AG08396 (cell line): ENCODE measurements around the gene CHRM4.

Source experiments
- DNase-seq: peaks from one replicate; pipeline ENCODE4 v3.0.0; 2012; ENCODE audit warnings: low spot score, mixed read lengths

The CHRM4 gene

GRCh38 chr11:46391578-46392420 lies at the start of gene CHRM4:
TSS of gene CHRM4 (minus strand) at chr11:46391776. CDS start at chr11:46386557, 5,219 bp downstream.
- DNase-seq: peak; percentile 86

- no peak for DNase-seq
Observed at GRCh38 chr11:46438211-46438610, 46.6 kb upstream of the CHRM4 start.

GRCh38 chr11:46437122-46437689 lies 45.6 kb upstream of the CHRM4 start:
- DNase-seq: no peak

GRCh38 chr11:46436113-46436512 lies 44.5 kb upstream of the CHRM4 start:
- DNase-seq: no peak

GRCh38 chr11:46435679-46436078 lies 44.1 kb upstream of the CHRM4 start:
- no peak for DNase-seq

GRCh38 chr11:46431211-46431610 lies 39.6 kb upstream of the CHRM4 start:
- no peak for DNase-seq

- DNase-seq: no peak
Observed at GRCh38 chr11:46429717-46430116, 38.1 kb upstream of the CHRM4 start.

- DNase-seq: no peak
Observed at GRCh38 chr11:46427364-46427763, 35.8 kb upstream of the CHRM4 start.

- no peak for DNase-seq
Observed at GRCh38 chr11:46426233-46426991, 34.8 kb upstream of the CHRM4 start.

GRCh38 chr11:46422588-46422987 lies 31.0 kb upstream of the CHRM4 start:
- DNase-seq: no peak

GRCh38 chr11:46421257-46421880 lies 29.8 kb upstream of the CHRM4 start:
- no peak for DNase-seq

- no peak for DNase-seq
Observed at GRCh38 chr11:46420513-46420912, 28.9 kb upstream of the CHRM4 start.

- no peak for DNase-seq
Observed at GRCh38 chr11:46418751-46419150, 27.2 kb upstream of the CHRM4 start.

GRCh38 chr11:46417711-46418110 lies 26.1 kb upstream of the CHRM4 start:
- DNase-seq: no peak

- no peak for DNase-seq
Observed at GRCh38 chr11:46414879-46415278, 23.3 kb upstream of the CHRM4 start.

- DNase-seq: no peak
Observed at GRCh38 chr11:46414466-46414796, 22.9 kb upstream of the CHRM4 start.

- no peak for DNase-seq
Observed at GRCh38 chr11:46413760-46414465, 22.3 kb upstream of the CHRM4 start.

- DNase-seq: no peak
Observed at GRCh38 chr11:46410021-46410420, 18.4 kb upstream of the CHRM4 start.

GRCh38 chr11:46408407-46408986 lies 16.9 kb upstream of the CHRM4 start:
- DNase-seq: no peak

- no peak for DNase-seq
Observed at GRCh38 chr11:46407635-46408034, 16.1 kb upstream of the CHRM4 start.

GRCh38 chr11:46404476-46405017 lies 13.0 kb upstream of the CHRM4 start:
- DNase-seq: no peak
